Skeletal muscle satellite cell (primary cell): Measurements from ENCODE around the gene GRID1.
A peak's percentile ranks its signal among the peaks of the same experiment; 100 is the strongest.

Experiments
- H3K27me3 ChIP-seq: 2 replicates; pipeline ENCODE4 v1.7.0; 2013; ENCODE audit warnings: low read length; ENCODE audit not compliant: control insufficient read depth, insufficient read depth
- H3K36me3 ChIP-seq: 2 replicates; pipeline ENCODE4 v1.7.0; 2013; ENCODE audit warnings: mild to moderate bottlenecking, control low read depth, low read length; ENCODE audit not compliant: insufficient read depth
- H3K4me1 ChIP-seq: 2 replicates; pipeline ENCODE4 v1.7.0; 2013; ENCODE audit warnings: low read length; ENCODE audit not compliant: control insufficient read depth, insufficient read depth
- H3K4me2 ChIP-seq: 2 replicates; pipeline ENCODE4 v1.7.0; 2013; ENCODE audit warnings: mild to moderate bottlenecking, low read length
- H3K4me3 ChIP-seq: 2 replicates; pipeline ENCODE4 v1.7.0; 2013; ENCODE audit warnings: low read length
- H3K9ac ChIP-seq: 2 replicates; pipeline ENCODE4 v1.7.0; 2013; ENCODE audit warnings: mild to moderate bottlenecking, low read depth, low read length, moderate library complexity
- H3K9me3 ChIP-seq: replicated peaks from 2 replicates; pipeline ENCODE4 v1.7.0; 2013; ENCODE audit warnings: mild to moderate bottlenecking, control low read depth, low read length

Gene GRID1

DNA sequence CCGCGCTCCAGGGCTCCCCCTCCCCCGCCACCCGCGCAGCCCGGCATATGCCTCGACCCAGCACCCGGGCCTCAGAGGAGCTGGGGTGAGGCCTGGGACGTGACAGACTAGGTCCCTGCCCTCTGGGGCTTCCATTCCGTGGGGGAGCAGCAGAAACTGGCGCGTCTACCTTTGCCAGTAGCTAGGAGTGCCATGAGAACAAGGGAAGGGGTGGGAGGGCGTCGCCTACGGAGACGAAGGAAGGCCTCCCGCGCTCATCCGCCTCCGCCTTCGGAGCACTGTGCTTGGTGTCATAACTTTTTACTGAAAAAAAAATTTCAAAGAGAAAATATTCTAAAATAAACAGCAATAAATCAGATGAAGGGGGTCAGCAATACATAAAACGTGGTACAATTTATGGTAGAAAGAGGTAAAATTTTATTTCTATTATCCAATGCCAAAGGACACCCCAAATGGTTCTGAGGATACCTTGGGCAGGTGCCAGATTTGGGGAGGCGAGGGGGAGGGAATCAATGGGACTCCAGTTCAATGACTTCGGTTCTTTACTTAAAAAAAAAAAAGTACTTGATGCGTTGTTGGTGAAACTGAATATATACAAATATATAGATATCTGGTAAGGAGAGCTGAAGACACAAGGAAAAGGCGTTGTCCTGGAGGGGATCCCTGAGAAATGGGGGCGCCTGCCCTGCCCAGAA lies 35.1 kb upstream of the GRID1 start:
- H3K27me3 ChIP-seq: peaks cover 12% of the 10 kb centered on the region
- H3K4me1 ChIP-seq: peaks cover 29% of the 10 kb centered on the region
- H3K9ac ChIP-seq: peak overlapping the region; percentile 80
- H3K4me2 ChIP-seq: peak overlapping the region; percentile 98
- H3K4me3 ChIP-seq: peak overlapping the region; percentile 91
- no peaks in the 10 kb centered on the region for H3K9me3 ChIP-seq
- H3K36me3 ChIP-seq: no peaks in the 10 kb centered on the region

DNA sequence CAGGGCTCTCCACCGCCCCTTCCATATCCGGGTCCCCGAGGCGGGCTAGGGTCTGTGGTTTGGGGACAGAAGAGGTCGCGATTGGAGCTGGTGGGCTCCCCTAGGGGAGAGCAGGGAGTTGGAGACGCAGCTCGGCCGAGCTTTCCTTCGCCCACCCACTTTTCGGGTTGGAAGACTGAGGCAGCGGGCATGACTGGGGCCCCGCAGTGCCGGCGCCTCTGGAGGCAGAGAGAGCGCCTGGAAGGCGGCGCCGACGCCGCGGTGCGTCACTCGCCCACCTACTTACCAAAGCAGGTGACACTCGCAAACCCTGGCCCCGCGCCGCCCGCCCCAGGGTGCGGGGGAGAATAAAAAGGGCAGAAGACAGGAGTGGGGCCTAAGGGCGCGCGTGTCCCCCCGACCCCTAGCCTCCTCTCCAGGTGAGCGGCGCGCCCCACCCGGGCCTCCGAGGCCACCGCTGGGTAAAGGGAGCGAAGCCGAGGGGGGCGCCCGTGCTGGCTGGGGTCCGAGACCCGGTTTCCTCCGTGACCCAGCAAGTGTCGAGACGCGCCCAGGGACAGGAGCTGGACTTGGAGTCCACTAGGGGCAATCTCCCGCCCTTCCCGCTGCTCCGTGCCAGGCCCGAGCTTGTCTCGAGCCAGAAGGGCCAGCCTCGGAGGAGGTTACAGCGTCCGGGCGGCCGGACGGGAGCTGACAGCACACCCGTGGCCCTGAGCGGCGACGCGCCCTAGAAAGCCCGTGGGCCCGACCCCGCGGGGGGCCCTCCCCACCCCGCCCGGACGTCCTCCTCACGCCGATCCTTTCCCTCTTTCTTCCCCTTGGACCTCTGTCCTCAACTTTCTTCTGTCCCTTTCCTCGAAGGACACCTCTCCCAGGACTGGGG lies 34.4 kb upstream of the GRID1 start:
- Histone ChIP-seq H3K9me3 (no peaks in the 10 kb centered on the region), H3K9ac (peak overlapping the region; percentile 80), H3K36me3 (no peaks in the 10 kb centered on the region), H3K4me1 (peaks cover 29% of the 10 kb centered on the region), H3K27me3 (peaks cover 20% of the 10 kb centered on the region), H3K4me2 (peak overlapping the region; percentile 98), H3K4me3 (peak overlapping the region; percentile 91)

DNA sequence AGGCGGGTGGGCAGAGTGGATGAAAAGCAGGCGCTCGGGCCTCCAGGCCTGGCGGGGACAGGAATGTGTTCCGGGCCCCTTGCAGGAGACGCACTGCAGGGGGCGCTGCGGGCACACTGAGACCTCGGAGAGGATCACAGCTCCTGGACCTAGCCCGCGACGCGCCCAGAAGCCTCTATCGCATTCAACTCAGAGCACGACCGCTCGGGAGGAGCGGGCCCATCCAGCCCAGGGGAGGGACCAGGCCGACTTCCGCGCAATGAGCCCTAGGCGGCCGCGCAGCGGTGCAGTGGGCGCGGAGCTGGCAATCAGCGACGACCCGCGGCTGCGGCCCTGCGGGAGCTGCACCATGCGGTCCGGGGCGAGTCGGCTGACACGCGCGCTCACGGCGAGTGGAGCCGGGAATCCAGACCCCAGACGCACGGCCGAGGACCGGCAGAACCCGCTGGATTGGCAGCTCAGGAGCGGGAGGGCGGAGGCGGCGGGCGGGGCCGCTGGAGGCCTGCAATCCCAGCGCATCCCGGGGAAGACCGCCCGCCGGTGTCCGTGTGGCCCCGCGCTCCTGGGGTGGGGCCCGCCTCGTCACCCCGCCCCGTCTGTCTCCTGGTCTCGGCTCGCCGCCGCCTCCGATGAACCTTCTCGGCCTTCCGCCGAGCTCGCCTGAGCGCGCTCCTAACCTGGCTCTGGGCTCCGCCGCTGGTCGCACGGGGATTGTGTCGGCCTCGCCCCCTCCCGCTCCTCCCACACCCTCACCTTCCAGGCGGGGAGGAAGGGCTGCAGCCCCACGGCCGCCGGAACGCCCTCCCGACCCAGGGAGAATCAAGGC lies 33.5 kb upstream of the GRID1 start:
- H3K36me3 ChIP-seq: no peaks in the 10 kb centered on the region
- no peaks in the 10 kb centered on the region for H3K9me3 ChIP-seq
- peak overlapping the region; percentile 91 for H3K4me3 ChIP-seq
- peaks cover 29% of the 10 kb centered on the region for H3K4me1 ChIP-seq
- H3K4me2 ChIP-seq: peak overlapping the region; percentile 98
- H3K27me3 ChIP-seq: peaks cover 21% of the 10 kb centered on the region
- H3K9ac ChIP-seq: peak overlapping the region; percentile 80

GRCh38 chr10:86399514-86399878 lies 32.9 kb upstream of the GRID1 start:
- Histone ChIP-seq H3K4me3 (peak overlapping the region; percentile 91), H3K9ac (peak overlapping the region; percentile 65), H3K36me3 (no peaks in the 10 kb centered on the region), H3K4me1 (peaks cover 29% of the 10 kb centered on the region), H3K27me3 (peaks cover 21% of the 10 kb centered on the region), H3K9me3 (no peaks in the 10 kb centered on the region), H3K4me2 (peak overlapping the region; percentile 98)

- Histone ChIP-seq H3K4me1 (peaks cover 21% of the 10 kb centered on the region), H3K9me3 (no peaks in the 10 kb centered on the region), H3K36me3 (no peaks in the 10 kb centered on the region), H3K4me3 (no peak overlapping the region), H3K4me2 (no peak overlapping the region), H3K27me3 (peaks cover 25% of the 10 kb centered on the region), H3K9ac (no peak overlapping the region)
Observed at GRCh38 chr10:86397120-86397519, 30.5 kb upstream of the GRID1 start.

DNA sequence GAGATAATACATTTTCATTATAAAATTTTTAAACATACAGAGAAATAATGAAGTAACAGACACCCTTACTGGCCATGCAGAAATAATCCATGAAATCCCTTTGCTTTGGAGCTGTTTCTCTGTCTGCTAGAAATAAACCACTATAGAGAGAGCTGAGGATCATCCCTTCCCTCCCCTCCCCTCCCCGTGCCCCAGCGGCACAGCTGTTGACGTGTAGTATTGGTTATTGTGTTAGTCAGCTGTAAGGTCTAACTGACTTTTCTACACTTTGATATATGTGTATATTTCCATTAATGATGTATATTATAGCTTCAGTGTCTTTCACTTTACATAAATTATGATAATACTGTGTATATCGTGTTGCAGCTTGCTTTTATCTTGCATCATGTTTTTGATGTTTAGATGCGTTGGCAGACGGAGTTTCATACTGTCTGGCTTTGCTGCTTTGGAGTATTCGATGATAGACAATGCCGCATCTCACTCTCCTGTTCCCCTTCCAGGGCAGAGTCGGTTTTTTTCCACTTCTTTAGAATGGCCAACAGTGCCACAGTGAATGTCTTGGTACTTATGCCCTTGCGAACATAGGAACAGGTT lies 27.4 kb upstream of the GRID1 start:
- Histone ChIP-seq H3K9me3 (no peaks in the 10 kb centered on the region), H3K4me3 (no peak overlapping the region)

DNA sequence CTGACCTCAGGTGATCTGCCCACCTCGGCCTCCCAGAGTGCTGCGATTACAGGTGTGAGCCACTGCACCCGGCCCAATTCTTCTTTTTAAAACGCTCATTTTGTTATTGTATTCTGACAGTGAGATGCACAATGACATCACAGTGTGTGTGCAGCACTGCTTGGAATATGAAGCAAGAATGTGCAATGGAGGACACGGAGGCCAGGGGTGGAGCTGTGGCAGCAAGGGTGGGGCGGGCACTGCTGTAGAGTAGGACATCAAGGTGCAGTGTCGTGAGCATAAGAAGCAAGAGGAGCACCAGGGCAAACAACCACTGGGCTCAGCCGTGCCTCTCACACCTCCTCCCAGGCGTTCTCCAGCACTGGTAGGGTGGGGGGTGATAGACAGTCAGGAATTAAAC lies 26.8 kb upstream of the GRID1 start:
- Histone ChIP-seq H3K36me3 (no peaks in the 10 kb centered on the region), H3K4me2 (no peak overlapping the region), H3K9me3 (no peaks in the 10 kb centered on the region), H3K4me3 (no peak overlapping the region), H3K4me1 (peaks cover 4% of the 10 kb centered on the region), H3K9ac (no peak overlapping the region), H3K27me3 (peaks cover 55% of the 10 kb centered on the region)

More for the DNA sequence above, 27.4 kb upstream of the GRID1 start:
- Histone ChIP-seq H3K36me3 (no peaks in the 10 kb centered on the region), H3K27me3 (peaks cover 53% of the 10 kb centered on the region), H3K4me2 (no peak overlapping the region), H3K4me1 (peaks cover 4% of the 10 kb centered on the region), H3K9ac (no peak overlapping the region)

GRCh38 chr10:86392723-86393094 lies 26.1 kb upstream of the GRID1 start:
- Histone ChIP-seq H3K36me3 (no peaks in the 10 kb centered on the region), H3K4me2 (no peak overlapping the region), H3K4me3 (no peak overlapping the region), H3K4me1 (peaks cover 4% of the 10 kb centered on the region), H3K27me3 (peaks cover 62% of the 10 kb centered on the region), H3K9me3 (no peaks in the 10 kb centered on the region), H3K9ac (no peak overlapping the region)

GRCh38 chr10:86391986-86392722 lies 25.6 kb upstream of the GRID1 start:
- Histone ChIP-seq H3K4me3 (no peak overlapping the region), H3K36me3 (no peaks in the 10 kb centered on the region), H3K9me3 (no peaks in the 10 kb centered on the region), H3K9ac (no peak overlapping the region), H3K27me3 (peaks cover 65% of the 10 kb centered on the region), H3K4me1 (peaks cover 4% of the 10 kb centered on the region), H3K4me2 (no peak overlapping the region)

GRCh38 chr10:86391236-86391840 lies 24.7 kb upstream of the GRID1 start:
- Histone ChIP-seq H3K4me3 (no peak overlapping the region), H3K4me2 (no peak overlapping the region), H3K9ac (no peak overlapping the region), H3K36me3 (no peaks in the 10 kb centered on the region), H3K9me3 (no peaks in the 10 kb centered on the region), H3K27me3 (peaks cover 62% of the 10 kb centered on the region), H3K4me1 (peaks cover 4% of the 10 kb centered on the region)
